ENCODE results near the gene RGS17.

Gene RGS17

DNA sequence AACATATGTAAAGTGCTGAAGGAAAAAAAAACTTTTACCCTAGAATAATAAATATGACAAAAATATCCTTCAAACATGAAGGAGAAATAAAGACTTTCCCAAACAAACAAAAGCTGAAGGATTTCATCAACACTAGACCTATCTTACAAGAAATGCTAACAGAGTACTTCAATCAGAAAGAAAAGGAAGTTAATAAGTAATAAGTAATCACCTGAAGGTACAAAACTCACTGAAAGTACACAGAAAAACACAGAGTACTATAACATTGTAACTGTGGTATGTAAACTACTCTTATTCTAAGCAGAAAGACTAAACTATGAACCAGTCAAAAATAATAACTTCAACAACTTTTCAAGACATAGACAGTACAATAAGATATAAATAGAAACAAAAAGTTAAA is 67.1 kb downstream of the RGS17 start:
- 0 out of 2 replicates have a peak, but pooled peaks cover 3% of the 10 kb centered on the region for H3K9me3 ChIP-seq
- no peak overlapping the region for H3K9ac ChIP-seq
- H3K36me3 ChIP-seq, result no peaks in the 10 kb centered on the region
- H3K4me3 ChIP-seq, result no peak overlapping the region
- H3K4me1 ChIP-seq, result no peaks in the 10 kb centered on the region
- H4K20me1 ChIP-seq, result no peaks in the 10 kb centered on the region
- TF ChIP-seq Cebpa-rat (IDR thresholded peaks at IDR 0.05), result no peak
- H3K27ac ChIP-seq, result no peak overlapping the region
- no peak overlapping the region for H3K4me2 ChIP-seq
- no peaks in the 10 kb centered on the region for H3K27me3 ChIP-seq

DNA sequence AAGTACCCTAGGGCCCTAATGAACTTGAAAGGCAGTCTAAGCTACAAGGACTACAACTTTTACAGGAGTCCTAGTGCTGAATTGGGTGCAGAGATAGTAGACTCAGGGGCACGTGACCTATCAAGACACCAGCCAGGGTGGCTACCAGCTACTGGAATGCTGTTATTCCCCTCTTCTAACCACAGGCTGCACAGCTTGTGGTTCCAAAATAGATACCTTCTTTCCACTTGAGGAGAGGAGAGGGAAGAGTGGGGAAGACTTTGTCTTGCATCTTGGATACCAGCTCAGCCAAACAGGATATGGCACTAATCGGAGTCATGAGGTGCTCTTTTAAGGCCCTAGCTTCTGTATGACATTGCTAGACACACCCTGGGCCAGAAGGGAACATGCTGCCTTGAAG is 68.6 kb downstream of the RGS17 start:
- H3K4me3 ChIP-seq, result no peak overlapping the region
- no peak overlapping the region for H3K9ac ChIP-seq
- no peak for TF ChIP-seq Cebpa-rat (IDR thresholded peaks at IDR 0.05)
- no peaks in the 10 kb centered on the region for H3K27me3 ChIP-seq
- no peaks in the 10 kb centered on the region for H3K36me3 ChIP-seq
- H3K27ac ChIP-seq, result no peak overlapping the region
- no peak overlapping the region for H3K4me2 ChIP-seq
- no peaks in the 10 kb centered on the region for H4K20me1 ChIP-seq
- H3K4me1 ChIP-seq, result no peaks in the 10 kb centered on the region
- H3K9me3 ChIP-seq, result 0 out of 2 replicates have a peak, but pooled peaks cover 3% of the 10 kb centered on the region

DNA sequence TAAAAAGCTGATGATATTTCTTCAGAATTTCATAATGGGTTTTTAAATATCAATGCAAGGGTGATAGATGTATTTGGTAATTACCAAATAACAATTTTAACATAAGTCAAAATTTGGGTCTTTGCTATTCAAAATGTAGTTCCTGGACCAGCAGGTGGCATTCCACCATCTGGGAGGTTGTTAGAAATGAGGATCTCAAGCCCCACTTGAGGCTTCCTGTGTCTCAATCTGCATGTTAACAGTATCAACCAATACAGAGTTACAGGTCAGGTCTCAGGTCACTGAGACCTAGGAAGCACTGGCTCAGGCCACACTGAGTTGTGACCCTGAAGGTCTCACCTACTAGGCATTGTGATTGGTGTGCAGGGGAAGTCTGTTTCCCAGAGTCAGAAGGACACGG is 71.3 kb downstream of the RGS17 start:
- Histone ChIP-seq H3K9ac (no peak overlapping the region), H3K4me3 (no peak overlapping the region), H3K4me2 (no peak overlapping the region), H3K36me3 (no peaks in the 10 kb centered on the region), H4K20me1 (no peaks in the 10 kb centered on the region), H3K4me1 (no peaks in the 10 kb centered on the region), H3K27ac (no peak overlapping the region), H3K27me3 (no peaks in the 10 kb centered on the region), H3K9me3 (0 out of 2 replicates have a peak, but pooled peaks cover 3% of the 10 kb centered on the region)
- TF ChIP-seq Cebpa-rat (IDR thresholded peaks at IDR 0.05), result no peak

DNA sequence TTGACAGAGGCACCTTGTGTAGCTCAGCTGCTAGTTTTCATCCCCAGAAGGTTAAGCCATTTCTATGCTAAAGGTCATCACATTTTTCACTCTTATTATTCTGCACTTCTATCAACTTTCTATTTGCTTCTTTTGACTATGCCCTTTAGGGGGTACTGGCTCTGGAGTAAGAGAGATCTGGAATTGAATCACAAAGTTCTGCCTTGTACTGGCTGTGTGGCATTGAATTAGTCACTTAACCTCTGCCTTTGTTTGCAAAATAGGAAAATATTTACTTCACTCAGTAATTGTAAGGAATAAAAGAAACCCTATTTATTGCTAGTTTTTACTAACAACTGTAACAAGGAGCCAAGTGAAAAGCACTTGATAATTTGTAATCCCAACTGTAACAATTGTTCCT is 71.8 kb downstream of the RGS17 start:
- Histone ChIP-seq H3K27me3 (no peaks in the 10 kb centered on the region), H3K27ac (no peak overlapping the region), H3K36me3 (no peaks in the 10 kb centered on the region), H3K4me3 (no peak overlapping the region), H4K20me1 (no peaks in the 10 kb centered on the region), H3K4me1 (no peaks in the 10 kb centered on the region), H3K4me2 (no peak overlapping the region), H3K9me3 (0 out of 2 replicates have a peak, but pooled peaks cover 3% of the 10 kb centered on the region), H3K9ac (no peak overlapping the region)
- no peak for TF ChIP-seq Cebpa-rat (IDR thresholded peaks at IDR 0.05)

DNA sequence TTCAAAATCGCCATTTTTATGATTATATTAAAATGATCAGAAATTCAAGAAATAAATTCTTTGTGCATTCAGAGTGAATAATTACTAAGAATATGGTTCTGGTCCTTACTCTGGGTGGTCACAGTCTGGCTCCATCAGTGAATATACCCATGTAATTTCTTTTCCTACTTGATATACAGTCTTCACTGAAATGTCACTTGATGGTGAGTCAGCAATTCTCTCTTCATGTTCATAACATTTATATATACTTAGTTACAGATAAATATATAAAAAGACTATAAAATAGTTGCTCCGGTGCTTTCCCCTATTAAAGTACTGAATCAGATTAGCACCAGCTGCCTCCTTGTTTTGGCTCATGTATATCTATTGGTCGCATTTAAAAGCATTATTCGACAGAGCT is 72.2 kb downstream of the RGS17 start:
- H3K4me3 ChIP-seq, result no peak overlapping the region
- no peaks in the 10 kb centered on the region for H4K20me1 ChIP-seq
- no peaks in the 10 kb centered on the region for H3K27me3 ChIP-seq
- H3K36me3 ChIP-seq, result no peaks in the 10 kb centered on the region
- H3K9me3 ChIP-seq, result 0 out of 2 replicates have a peak, but pooled peaks cover 3% of the 10 kb centered on the region
- H3K9ac ChIP-seq, result no peak overlapping the region
- H3K27ac ChIP-seq, result no peak overlapping the region
- no peaks in the 10 kb centered on the region for H3K4me1 ChIP-seq
- TF ChIP-seq Cebpa-rat (IDR thresholded peaks at IDR 0.05), result no peak
- no peak overlapping the region for H3K4me2 ChIP-seq

DNA sequence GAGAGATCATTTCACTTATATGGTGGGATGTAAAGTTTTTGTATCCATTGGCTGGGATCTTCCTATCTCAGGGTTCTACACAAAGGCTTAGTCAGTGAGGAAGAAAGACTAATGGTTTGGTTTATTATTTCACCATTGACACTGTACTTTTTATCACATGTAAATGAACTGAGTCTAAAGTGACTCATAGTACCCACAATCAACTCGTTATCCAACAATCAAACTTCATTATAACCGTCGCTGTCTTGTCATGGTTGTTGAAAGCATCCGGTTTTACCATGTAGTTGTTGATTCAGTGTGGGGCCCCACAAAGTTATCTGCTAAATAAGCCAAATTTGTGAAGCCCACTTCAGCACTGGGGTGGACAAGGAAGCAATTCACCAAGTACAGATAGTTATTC is 72.8 kb downstream of the RGS17 start:
- Histone ChIP-seq H3K4me2 (no peak overlapping the region), H3K4me1 (no peaks in the 10 kb centered on the region), H3K4me3 (no peak overlapping the region), H3K27me3 (no peaks in the 10 kb centered on the region), H3K9ac (no peak overlapping the region), H4K20me1 (no peaks in the 10 kb centered on the region), H3K9me3 (0 out of 2 replicates have a peak, but pooled peaks cover under 1% of the 10 kb centered on the region), H3K27ac (no peak overlapping the region), H3K36me3 (no peaks in the 10 kb centered on the region)
- no peak for TF ChIP-seq Cebpa-rat (IDR thresholded peaks at IDR 0.05)

DNA sequence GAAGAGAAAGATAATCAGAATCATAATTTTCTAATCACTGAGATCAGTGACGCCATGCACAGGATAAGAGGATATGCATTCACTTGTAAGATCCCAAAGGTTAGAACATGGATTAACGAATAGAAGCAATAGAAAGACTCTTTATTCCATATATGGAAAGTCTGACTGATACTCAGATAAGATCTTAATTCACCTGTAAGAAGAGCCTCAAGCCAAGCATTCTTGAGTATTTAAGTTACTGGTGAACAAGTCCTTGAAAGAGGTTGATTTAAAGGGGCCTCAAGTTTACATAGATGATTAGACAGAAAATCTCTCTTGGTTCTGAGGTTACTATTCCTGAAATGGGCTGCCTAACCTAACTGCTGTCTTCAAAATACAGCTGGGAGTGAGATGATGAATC is 74.8 kb downstream of the RGS17 start:
- Histone ChIP-seq H3K9ac (no peak overlapping the region), H3K27me3 (no peaks in the 10 kb centered on the region), H3K4me2 (no peak overlapping the region), H3K27ac (no peak overlapping the region), H3K9me3 (no peaks in the 10 kb centered on the region), H4K20me1 (no peaks in the 10 kb centered on the region), H3K4me1 (no peaks in the 10 kb centered on the region), H3K36me3 (no peaks in the 10 kb centered on the region), H3K4me3 (no peak overlapping the region)
- TF ChIP-seq Cebpa-rat (IDR thresholded peaks at IDR 0.05), result no peak

DNA sequence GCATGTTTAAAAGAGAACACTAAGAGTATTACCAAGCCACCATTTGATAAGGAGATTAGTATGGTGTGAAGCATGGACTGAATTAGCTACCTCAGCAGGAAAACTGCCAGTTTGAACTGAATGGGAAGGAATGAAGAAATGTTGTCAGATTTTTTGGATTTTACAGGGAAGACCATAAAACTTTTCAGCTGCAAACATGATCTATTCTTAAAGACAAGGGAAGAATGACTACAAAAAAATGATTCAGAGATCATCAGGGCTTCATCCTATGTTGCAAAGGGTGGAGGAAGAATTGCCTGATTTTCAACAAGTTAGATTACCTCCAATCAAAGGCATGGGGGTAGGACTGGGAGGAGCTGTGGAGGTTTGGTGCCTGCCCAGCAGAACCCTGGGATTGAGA is 79.3 kb downstream of the RGS17 start:
- Histone ChIP-seq H3K4me1 (no peaks in the 10 kb centered on the region), H3K9ac (no peak overlapping the region), H3K27ac (no peak overlapping the region), H4K20me1 (no peaks in the 10 kb centered on the region), H3K4me2 (no peak overlapping the region), H3K4me3 (no peak overlapping the region), H3K27me3 (no peaks in the 10 kb centered on the region), H3K9me3 (no peaks in the 10 kb centered on the region), H3K36me3 (no peaks in the 10 kb centered on the region)
- no peak for TF ChIP-seq Cebpa-rat (IDR thresholded peaks at IDR 0.05)

DNA sequence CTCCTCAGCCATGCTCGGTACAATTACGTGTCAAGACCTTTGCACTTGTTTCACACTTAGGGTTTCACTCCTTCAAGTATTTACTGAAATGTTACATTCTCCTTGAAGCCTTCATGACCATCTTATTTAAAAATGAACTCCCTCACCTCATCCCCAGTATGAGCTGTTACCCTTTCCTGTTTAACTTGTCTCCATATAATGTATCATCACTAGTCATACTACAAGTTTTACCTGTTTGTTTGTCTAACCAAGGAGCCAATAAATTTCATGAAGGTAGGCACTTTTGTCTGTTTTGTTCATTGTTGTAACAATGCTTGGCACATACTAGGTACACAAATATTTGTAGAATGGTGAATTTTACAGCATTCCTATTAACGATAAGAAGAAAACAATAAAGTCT is 82.5 kb downstream of the RGS17 start:
- H3K36me3 ChIP-seq, result no peaks in the 10 kb centered on the region
- H4K20me1 ChIP-seq, result no peaks in the 10 kb centered on the region
- no peaks in the 10 kb centered on the region for H3K4me1 ChIP-seq
- no peak overlapping the region for H3K4me3 ChIP-seq
- no peak overlapping the region for H3K27ac ChIP-seq
- H3K9ac ChIP-seq, result no peak overlapping the region
- no peaks in the 10 kb centered on the region for H3K9me3 ChIP-seq
- H3K27me3 ChIP-seq, result no peaks in the 10 kb centered on the region
- H3K4me2 ChIP-seq, result no peak overlapping the region
- no peak for TF ChIP-seq Cebpa-rat (IDR thresholded peaks at IDR 0.05)

DNA sequence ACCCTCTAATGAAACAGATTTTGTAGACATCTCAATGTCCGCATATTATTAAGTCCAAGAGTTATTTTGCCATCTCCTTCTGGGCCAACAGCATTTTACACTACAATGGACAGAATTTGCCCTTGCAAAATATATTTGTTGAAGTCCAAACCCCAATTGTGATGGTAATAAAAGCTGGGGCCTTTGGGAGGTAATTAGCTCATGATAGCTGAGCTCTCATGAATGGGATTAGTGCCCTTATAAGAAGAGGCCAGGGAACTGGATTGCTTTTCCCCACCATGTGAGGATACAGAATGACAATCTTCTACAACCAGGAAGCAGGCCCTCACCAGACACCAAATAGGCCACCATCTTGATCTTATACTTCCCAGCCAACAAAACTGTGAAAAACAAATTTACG is 83.7 kb downstream of the RGS17 start:
- no peaks in the 10 kb centered on the region for H4K20me1 ChIP-seq
- H3K9ac ChIP-seq, result no peak overlapping the region
- H3K36me3 ChIP-seq, result no peaks in the 10 kb centered on the region
- H3K27ac ChIP-seq, result no peak overlapping the region
- no peaks in the 10 kb centered on the region for H3K4me1 ChIP-seq
- no peak for TF ChIP-seq Cebpa-rat (IDR thresholded peaks at IDR 0.05)
- H3K4me3 ChIP-seq, result no peak overlapping the region
- H3K4me2 ChIP-seq, result no peak overlapping the region
- no peaks in the 10 kb centered on the region for H3K9me3 ChIP-seq
- no peaks in the 10 kb centered on the region for H3K27me3 ChIP-seq

DNA sequence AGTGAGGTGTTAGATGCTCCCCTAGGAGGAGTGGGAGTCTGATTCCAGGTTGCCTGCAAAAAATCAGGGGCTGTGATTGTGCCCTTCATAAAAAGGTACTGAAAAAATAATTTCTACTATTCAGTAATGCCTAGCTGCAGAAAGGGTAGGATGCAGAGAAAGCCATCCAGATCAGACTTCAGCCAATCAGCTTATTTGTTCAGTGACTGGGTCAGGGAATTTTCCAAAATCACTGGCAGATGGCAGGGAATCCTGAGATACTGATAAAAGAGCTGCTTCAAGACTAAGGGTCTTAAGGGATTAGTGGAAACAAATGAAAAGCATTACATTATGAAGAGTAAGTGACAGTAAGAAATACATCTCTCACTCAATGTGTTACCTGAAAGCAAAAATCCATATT is 85.8 kb downstream of the RGS17 start:
- Histone ChIP-seq H3K36me3 (no peaks in the 10 kb centered on the region), H3K4me3 (no peak overlapping the region), H3K27me3 (no peaks in the 10 kb centered on the region), H3K4me1 (no peaks in the 10 kb centered on the region), H3K4me2 (no peak overlapping the region), H4K20me1 (no peaks in the 10 kb centered on the region), H3K27ac (no peak overlapping the region), H3K9me3 (no peaks in the 10 kb centered on the region), H3K9ac (no peak overlapping the region)
- no peak for TF ChIP-seq Cebpa-rat (IDR thresholded peaks at IDR 0.05)

All from BLaER1 (cell line).